GM21717 (cell line): ENCODE data around the gene GCK.
"Not testable (repeated sequence)": the region's sequence is repeated elsewhere in the genome, so short reads cannot be mapped to it uniquely, and the experiment has no call there.

Source experiments
- ATAC-seq: cut with Tn5 transposase; IDR thresholded peaks from one replicate; pipeline ENCODE4 v1.9.1; 2021; ENCODE audit warnings: mild to moderate bottlenecking, moderate library complexity; ENCODE audit not compliant: unreplicated experiment

GCK gene

DNA sequence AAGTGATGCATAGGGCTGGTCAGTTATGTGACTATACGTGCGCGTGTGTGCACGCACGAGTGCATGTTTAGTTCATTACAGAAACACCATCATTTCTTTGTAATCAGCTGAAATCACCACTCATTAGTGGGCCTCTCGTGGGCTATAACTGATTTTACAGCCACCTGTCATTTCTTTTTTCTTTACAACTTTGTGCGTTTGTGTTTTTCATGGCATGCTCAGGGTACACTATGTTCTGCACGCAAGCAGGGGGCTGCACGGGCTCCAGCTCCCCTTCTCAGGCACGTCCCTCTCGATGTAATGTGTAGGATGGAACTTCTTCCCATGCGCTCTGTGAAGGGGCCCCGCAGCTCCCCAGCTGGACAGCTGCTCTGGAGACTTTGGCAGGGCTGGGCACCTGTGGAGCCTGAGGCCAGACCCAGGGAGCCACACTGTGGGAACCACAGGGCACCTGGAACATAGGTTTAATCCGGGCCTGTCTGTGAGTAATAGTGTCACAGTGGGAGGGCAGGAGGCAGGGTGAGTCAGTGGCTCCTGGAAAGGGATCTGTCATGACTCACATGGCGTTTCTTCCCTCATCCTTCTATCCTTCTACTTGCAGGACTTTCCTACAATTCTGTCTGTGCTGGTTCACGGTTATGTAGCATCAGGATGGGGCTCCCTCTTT, 4.9 kb downstream of the GCK start:
- ATAC-seq: no peak

DNA sequence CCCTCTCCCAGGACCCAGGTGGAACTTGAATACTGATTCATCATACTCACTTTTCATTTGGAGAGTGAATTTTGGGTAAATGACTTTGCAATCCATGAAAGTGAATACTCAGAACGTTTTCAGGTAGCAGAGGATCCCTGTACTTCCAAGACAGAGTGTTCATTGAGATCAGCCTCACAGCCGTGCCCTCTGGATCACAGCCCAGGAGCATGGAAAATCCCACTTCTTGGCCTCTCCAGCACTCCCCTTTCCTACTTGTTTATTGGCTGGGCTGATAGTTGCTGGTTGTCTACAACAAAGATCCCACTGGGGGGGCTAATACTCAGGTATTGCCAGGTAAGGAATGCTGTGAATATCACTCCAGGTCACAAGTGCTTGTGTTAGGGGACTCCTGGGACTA, 5.9 kb downstream of the GCK start:
- ATAC-seq: no peak

DNA sequence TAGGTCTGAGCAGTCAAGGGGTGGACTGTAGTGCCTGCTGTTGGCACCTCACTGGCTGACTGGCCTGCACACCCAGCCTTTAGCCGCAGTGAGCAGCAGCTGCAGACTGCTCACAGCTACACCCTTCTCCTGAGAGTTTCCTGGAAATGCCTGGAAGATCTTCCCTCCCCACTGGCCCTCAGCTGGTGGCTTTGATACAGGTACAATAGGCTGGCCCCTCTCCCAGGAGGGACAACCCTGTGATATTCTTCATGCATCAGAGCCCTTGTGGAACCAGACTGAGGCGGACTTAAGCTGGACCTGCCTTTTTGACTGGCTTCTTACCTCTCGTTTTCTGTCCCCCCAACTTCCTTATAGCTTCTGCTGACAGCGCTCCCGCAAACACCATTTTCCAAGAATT, 6.4 kb downstream of the GCK start:
- ATAC-seq: no peak

DNA sequence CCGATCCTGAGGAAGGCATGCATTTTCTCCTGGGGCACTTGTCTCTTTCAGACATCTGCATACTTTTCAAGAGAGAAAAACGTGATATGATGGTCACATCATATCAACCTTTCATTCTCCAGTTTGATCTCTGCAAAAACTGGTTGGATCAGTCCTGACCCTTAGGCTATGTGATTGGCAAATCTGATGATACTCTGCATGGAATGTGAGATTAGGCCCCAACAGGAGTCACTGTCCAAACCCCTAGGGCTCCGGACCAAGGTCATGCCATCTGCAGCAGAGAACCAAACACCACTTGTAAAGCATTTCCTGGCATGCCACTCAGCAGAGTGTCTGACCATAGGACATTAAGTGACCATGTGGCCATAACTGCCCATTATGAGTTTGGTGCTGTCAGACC, 8.6 kb downstream of the GCK start:
- no peak for ATAC-seq

GRCh38 chr7:44177570-44178131, 11.6 kb downstream of the GCK start:
- no peak for ATAC-seq

DNA sequence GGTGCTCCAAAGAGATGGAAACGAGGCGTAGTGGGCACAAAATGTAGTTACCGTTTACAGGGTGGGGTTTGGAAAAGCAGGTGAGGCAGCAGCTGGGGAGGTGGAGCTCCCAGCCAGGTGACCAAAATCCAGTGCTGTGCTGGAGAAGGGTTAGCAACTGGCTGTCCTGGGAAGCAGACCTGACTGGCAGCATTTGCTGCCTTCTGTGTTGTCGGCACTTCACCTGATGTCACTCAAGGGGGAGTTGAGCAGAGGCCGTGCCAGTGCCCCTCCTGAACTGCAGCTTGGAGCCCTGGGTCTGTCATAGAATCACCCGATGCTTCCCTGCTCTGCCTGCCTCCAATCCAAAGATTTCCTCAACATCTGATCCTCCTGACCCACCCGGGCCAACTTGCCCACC, 12.8 kb downstream of the GCK start:
- no peak for ATAC-seq

DNA sequence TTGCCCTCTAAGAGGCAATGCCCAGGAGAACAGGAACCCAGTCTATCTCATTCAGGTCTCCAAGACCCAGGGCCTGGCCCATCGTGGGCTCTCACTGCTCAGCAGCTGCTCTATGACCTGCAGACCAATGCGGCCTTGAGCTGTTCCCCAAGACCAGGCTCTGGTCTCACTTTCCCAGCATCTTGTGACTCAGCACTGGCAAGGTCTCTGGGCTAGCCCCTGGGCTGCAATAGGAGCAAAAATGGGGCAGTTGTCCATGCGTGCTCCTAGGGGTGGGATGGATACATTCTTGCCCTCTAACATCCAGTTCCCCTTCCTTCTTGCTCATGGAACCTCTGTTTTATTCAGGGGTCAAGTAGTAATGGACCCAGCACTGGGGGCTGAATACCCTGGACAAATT, 13.5 kb downstream of the GCK start:
- no peak for ATAC-seq

GRCh38 chr7:44174694-44174948, 14.6 kb downstream of the GCK start:
- not testable (repeated sequence) for ATAC-seq

GRCh38 chr7:44173911-44174693, 15.1 kb downstream of the GCK start:
- no peak for ATAC-seq

DNA sequence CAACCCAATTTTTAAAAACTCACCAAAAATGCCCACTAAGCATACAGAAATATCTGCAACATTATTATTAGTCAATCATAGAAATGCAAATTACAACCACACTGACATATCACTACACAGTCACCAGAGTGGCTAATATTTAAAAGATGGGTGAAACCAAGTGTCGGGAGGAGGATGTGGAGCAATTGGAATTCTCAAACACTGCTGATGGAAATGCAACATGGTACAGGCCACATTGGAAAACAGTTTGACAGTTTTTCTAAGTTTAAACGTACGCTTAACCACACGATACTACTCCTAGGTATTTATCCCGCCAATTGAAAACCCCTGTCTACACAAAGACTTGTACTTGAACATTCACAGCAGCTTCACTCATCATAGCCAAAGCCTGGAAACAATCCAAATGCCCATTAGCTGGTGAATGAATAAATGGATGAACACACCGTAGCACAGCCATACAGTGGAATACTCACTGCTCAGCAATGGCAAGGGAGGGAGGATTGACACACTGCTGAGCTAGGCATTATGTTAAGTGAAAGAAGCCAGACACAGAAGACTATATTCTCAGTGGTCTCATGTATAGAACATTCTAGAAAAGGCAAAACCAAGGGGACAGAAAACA, 16.3 kb downstream of the GCK start:
- ATAC-seq: no peak

- ATAC-seq: no peak
Measured at GRCh38 chr7:44172352-44172751, 16.9 kb downstream of the GCK start.

DNA sequence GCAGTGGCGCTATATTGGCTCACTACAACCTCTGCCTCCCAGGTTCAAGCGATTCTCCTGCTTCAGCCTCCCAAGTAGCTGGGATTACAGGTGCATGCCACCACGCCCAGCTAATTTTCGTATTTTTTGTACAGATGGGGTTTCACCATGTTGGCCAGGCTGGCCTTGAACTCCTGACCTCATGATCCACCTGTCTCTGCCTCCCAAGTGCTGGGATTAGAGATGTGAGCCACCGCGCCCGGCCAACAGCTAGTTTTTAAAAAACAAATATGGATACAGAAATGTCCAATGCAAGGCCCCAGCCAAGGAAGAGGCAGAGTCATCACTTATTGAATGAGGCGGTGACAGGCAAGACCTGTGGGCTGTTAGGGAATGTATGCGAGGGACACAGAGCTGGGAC, 17.3 kb downstream of the GCK start:
- not testable (repeated sequence) for ATAC-seq

- no peak for ATAC-seq
Measured at GRCh38 chr7:44167920-44168319, 21.3 kb downstream of the GCK start.

DNA sequence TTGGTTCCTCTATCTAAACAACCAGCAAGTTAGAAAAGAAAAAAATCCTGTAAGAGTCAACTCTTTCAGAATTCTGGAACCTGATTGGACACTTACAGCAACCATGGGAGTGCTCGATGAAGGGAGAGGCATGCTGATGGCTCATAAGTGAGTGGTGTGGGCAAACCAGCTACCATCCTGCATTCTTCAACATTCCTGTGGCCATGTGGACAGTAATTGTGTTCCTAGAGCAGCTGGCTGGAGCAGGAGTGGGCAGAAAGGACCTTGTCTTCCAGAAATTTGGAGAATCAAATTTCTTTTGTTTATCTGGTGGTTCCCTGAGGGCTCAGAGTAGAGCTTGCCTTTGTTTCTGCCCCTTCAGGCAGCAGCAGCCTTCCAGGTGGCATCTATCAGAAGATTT, 25.6 kb downstream of the GCK start:
- ATAC-seq: no peak

DNA sequence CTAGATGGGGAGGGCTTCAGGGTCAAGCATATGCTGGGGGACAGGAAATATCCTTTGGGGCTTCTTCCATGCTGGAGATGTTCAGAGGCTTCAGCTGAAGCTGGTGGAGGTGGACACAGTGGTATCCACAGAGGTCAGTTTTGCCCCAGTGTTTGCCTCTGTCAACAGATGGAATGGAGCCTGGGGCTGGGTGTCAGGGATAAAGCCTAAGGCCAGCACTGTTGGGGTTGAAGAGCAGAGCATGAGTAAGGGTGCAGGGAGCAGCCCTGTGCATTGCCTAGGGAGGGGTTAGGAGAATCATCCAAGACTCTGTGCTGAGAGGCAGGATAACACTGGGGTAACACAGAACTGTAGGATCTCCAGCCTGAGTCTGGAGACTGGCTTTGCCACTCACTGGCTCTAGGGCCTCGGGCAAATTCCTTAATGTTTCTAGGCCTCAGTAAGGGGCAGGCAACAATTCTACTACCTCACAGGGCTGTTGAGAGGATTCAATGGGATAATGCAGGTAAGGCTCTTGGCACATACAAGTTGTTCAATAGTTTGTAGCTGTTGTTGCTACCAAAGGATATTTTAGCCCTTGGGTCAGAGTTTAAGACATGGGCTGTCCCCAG, 26.3 kb downstream of the GCK start:
- no peak for ATAC-seq

- no peak for ATAC-seq
Measured at GRCh38 chr7:44162179-44162578, 27.1 kb downstream of the GCK start.

DNA sequence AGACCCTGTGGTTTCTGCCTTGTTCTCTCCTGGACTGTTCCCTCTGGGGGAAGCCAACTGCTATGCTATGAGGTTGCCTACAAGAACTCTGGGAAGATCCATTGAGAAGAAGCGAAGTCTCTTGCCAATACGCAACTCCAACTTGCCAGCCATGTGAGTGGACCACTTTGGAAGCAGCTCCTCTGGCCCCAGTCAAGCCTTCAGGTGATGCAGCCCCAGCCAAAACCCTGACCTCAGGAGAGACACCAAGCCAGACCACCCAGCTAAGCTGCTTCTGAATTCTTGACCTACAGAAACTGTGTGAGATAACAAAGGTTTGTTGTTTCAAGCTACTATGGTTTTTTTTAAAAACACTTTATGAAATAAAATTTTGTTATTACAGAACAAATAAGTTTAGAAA, 27.9 kb downstream of the GCK start:
- no peak for ATAC-seq

- ATAC-seq: no peak
Measured at GRCh38 chr7:44159824-44160630, 29.2 kb downstream of the GCK start.

- ATAC-seq: no peak
Measured at GRCh38 chr7:44158873-44159631, 30.2 kb downstream of the GCK start.
